ENCODE measurements around the gene EPHB3.
"Not testable (repeated sequence)": the region's sequence is repeated elsewhere in the genome, so short reads cannot be mapped to it uniquely, and the experiment has no call there.

Gene EPHB3

GRCh38 chr3:184609476-184610244, 48.1 kb downstream of the EPHB3 start:
- Histone ChIP-seq H3K27me3 (peaks cover 14 to 30% (median 25%) of the 10 kb centered on the region in 11 experiments), H3K9me3 (replicated peaks in 1 of 11) (no peaks in the 10 kb centered on the region), H3K4me1 (peaks cover 1 to 74% (median 49%) of the 10 kb centered on the region in 10 experiments; a peak in 19 of 20 replicates), H3K9ac (0 out of 22 replicates have a peak overlapping the region, but pooled peaks of 1 of the 11 experiments have one; percentile 21), H3K36me3 (no peaks in the 10 kb centered on the region), H4K20me1 (no peaks in the 10 kb centered on the region), H3K27ac (peak overlapping the region in 7 of 11 experiments; percentile 5 to 73 (median 51); a peak in 9 of 22 replicates), H3K4me2 (peak overlapping the region in 7 of 11 experiments; percentile 41 to 91 (median 78); a peak in 13 of 22 replicates), H3K4me3 (no peak overlapping the region)
- TF ChIP-seq Cebpa-rat (IDR thresholded peaks at IDR 0.05) = no peak

- H3K27ac ChIP-seq = peak overlapping the region in 6 of 11 experiments; percentile 5 to 73 (median 43); a peak in 10 of 22 replicates
- no peak overlapping the region for H3K4me3 ChIP-seq
- TF ChIP-seq Cebpa-rat (IDR thresholded peaks at IDR 0.05) = no peak
These were observed 48.8 kb downstream of the EPHB3 start for GRCh38 chr3:184610245-184610871.

GRCh38 chr3:184611607-184612281, 50.2 kb downstream of the EPHB3 start:
- Histone ChIP-seq H4K20me1 (no peaks in the 10 kb centered on the region), H3K36me3 (no peaks in the 10 kb centered on the region), H3K4me2 (no peak overlapping the region; a peak in 2 of 22 replicates), H3K27ac (no peak overlapping the region), H3K27me3 (peaks cover 0 to 10% (median 4%) of the 10 kb centered on the region in 11 experiments; a peak in 11 of 22 replicates), H3K4me1 (peaks cover 0 to 57% (median 40%) of the 10 kb centered on the region in 10 experiments; a peak in 18 of 20 replicates), H3K4me3 (no peak overlapping the region), H3K9me3 (replicated peaks in 1 of 11) (no peaks in the 10 kb centered on the region), H3K9ac (no peak overlapping the region)
- no peak for TF ChIP-seq Cebpa-rat (IDR thresholded peaks at IDR 0.05)

More at GRCh38 chr3:184610245-184610871, 48.8 kb downstream of the EPHB3 start:
- peaks cover 10 to 23% (median 18%) of the 10 kb centered on the region in 11 experiments for H3K27me3 ChIP-seq
- H3K36me3 ChIP-seq = no peaks in the 10 kb centered on the region
- peaks cover 0 to 67% (median 44%) of the 10 kb centered on the region in 10 experiments; a peak in 18 of 20 replicates for H3K4me1 ChIP-seq
- peak overlapping the region in 9 of 11 experiments; percentile 2 to 91 (median 60); a peak in 13 of 22 replicates for H3K4me2 ChIP-seq
- no peaks in the 10 kb centered on the region for H3K9me3 ChIP-seq (replicated peaks in 1 of 11)
- H3K9ac ChIP-seq = peak overlapping the region in 1 of 11 experiments; percentile 21; a peak in 1 of 22 replicates
- no peaks in the 10 kb centered on the region for H4K20me1 ChIP-seq

GRCh38 chr3:184615396-184615795, 53.8 kb downstream of the EPHB3 start:
- Histone ChIP-seq H3K36me3 (no peaks in the 10 kb centered on the region), H3K4me3 (no peak overlapping the region), H3K27me3 (no peaks in the 10 kb centered on the region), H3K4me2 (no peak overlapping the region), H4K20me1 (no peaks in the 10 kb centered on the region), H3K9me3 (replicated peaks in 1 of 11) (no peaks in the 10 kb centered on the region), H3K4me1 (peaks cover 28 to 51% (median 33%) of the 10 kb centered on the region in 10 experiments), H3K27ac (no peak overlapping the region), H3K9ac (no peak overlapping the region)
- TF ChIP-seq Cebpa-rat (IDR thresholded peaks at IDR 0.05) = no peak

DNA sequence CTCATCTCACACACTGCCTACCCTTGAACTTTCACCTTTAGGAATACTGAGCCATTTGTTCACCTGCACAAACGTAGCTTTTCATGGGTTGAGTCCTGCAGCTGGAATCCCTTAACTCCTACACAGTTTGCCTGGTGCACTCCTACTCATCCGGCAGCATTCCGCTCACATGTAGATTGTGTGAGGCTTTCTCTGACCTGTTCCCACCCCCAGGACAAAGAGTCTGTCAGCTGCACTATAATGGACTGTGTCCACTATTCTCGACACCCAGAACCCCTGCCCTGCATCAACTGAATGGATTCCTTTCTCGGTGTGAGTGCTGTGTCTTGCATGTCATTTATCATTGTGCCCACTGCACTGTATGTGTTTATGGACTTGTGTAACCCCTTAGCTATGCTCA, 54.9 kb downstream of the EPHB3 start:
- H3K4me1 ChIP-seq = peaks cover 29 to 52% (median 37%) of the 10 kb centered on the region in 10 experiments
- no peaks in the 10 kb centered on the region for H4K20me1 ChIP-seq
- H3K4me2 ChIP-seq = peak overlapping the region in 2 of 11 experiments; percentile 30 to 34; a peak in 2 of 22 replicates
- no peaks in the 10 kb centered on the region for H3K27me3 ChIP-seq
- H3K9ac ChIP-seq = no peak overlapping the region
- H3K36me3 ChIP-seq = no peaks in the 10 kb centered on the region
- TF ChIP-seq Cebpa-rat (IDR thresholded peaks at IDR 0.05) = no peak
- H3K9me3 ChIP-seq (replicated peaks in 1 of 11) = no peaks in the 10 kb centered on the region
- no peak overlapping the region for H3K27ac ChIP-seq
- no peak overlapping the region for H3K4me3 ChIP-seq

DNA sequence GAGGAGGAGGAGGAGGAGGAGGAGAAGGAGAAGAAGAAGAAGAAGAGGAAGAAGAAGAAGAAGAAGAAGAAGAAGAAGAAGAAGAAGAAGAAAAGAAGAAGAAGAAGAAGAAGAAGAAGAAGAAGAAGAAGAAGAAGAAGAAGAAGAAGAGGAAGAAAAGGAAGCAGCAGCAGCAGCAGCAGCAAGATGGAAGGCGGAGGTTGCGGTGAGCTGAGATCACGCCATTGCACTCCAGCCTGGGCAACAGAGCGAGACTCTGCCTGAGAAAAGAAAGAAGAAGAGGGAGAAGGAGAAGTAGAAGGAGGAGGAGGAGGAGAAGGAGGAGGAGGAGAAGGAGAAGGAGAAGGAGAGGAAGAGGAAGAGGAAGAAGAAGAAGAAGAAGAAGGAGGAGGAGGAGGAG, 55.7 kb downstream of the EPHB3 start:
- not testable (repeated sequence) for H3K9me3 ChIP-seq (replicated peaks in 1 of 11); H3K36me3 ChIP-seq; H3K9ac ChIP-seq; H3K27me3 ChIP-seq; H3K4me3 ChIP-seq; H3K27ac ChIP-seq; H4K20me1 ChIP-seq
- Histone ChIP-seq H3K4me1 (peaks cover 29 to 52% (median 37%) of the 10 kb centered on the region in 10 experiments), H3K4me2 (peak overlapping the region in 7 of 11 experiments; percentile 73 to 94 (median 86); a peak in 11 of 22 replicates)

- H3K9me3 ChIP-seq (replicated peaks in 1 of 11) = no peaks in the 10 kb centered on the region
- peak overlapping the region in 1 of 11 experiments; percentile 4; a peak in 2 of 22 replicates for H3K9ac ChIP-seq
- peaks cover 29 to 52% (median 37%) of the 10 kb centered on the region in 10 experiments for H3K4me1 ChIP-seq
- H3K4me3 ChIP-seq = peak overlapping the region in 2 of 10 experiments; percentile 4 to 36; a peak in 3 of 20 replicates
- no peaks in the 10 kb centered on the region for H4K20me1 ChIP-seq
- H3K4me2 ChIP-seq = peak overlapping the region; percentile 63 to 94 (median 80)
- H3K36me3 ChIP-seq = no peaks in the 10 kb centered on the region
- no peaks in the 10 kb centered on the region for H3K27me3 ChIP-seq
- peak overlapping the region in 5 of 11 experiments; percentile 27 to 59 (median 47); a peak in 9 of 22 replicates for H3K27ac ChIP-seq
- TF ChIP-seq Cebpa-rat (IDR thresholded peaks at IDR 0.05) = no peak
These were observed 57.2 kb downstream of the EPHB3 start for GRCh38 chr3:184618811-184619210.

- Histone ChIP-seq H3K4me2 (peak overlapping the region; percentile 63 to 94 (median 80)), H3K4me1 (peaks cover 29 to 48% (median 37%) of the 10 kb centered on the region in 10 experiments), H3K27ac (peak overlapping the region in 5 of 11 experiments; percentile 27 to 59 (median 47); a peak in 9 of 22 replicates), H3K27me3 (no peaks in the 10 kb centered on the region), H3K36me3 (no peaks in the 10 kb centered on the region), H3K9ac (peak overlapping the region in 1 of 11 experiments; percentile 4; a peak in 1 of 22 replicates), H3K4me3 (peak overlapping the region in 3 of 10 experiments; percentile 4 to 36 (median 15); a peak in 3 of 20 replicates), H4K20me1 (no peaks in the 10 kb centered on the region), H3K9me3 (replicated peaks in 1 of 11) (no peaks in the 10 kb centered on the region)
- TF ChIP-seq Cebpa-rat (IDR thresholded peaks at IDR 0.05) = no peak
These were observed 57.8 kb downstream of the EPHB3 start for GRCh38 chr3:184619369-184619768.

Measured in BLaER1 treated with 17β-estradiol and CSF1 and Interleukin-3, amounts not matched to agents 10 nM and 100 nM (cell line).